MM.1S (cell line): Measurements from ENCODE around the gene C3orf62.

Source experiments
- EZH2 ChIP-seq: fragments of 300-600 bp; sonication (generic); optimal IDR thresholded peaks from 2 replicates; pipeline ENCODE3; 2017; ENCODE audit warnings: low read depth, mild to moderate bottlenecking, antibody characterized with exemption, low read length, mixed read lengths
- EZH2phosphoT487 ChIP-seq: fragments of 300-600 bp; sonication (generic); IDR thresholded peaks from 2 replicates; pipeline ENCODE4 v1.6.1; 2018; ENCODE audit warnings: antibody characterized with exemption, low read length
- TF ChIP-seq, protein P1 (sequence below): fragments of 300-600 bp; sonication (generic); IDR thresholded peaks from 2 replicates; pipeline ENCODE4 v1.5.1; 2016; ENCODE audit warnings: antibody characterized with exemption, low read length, mixed read lengths

DNA sequence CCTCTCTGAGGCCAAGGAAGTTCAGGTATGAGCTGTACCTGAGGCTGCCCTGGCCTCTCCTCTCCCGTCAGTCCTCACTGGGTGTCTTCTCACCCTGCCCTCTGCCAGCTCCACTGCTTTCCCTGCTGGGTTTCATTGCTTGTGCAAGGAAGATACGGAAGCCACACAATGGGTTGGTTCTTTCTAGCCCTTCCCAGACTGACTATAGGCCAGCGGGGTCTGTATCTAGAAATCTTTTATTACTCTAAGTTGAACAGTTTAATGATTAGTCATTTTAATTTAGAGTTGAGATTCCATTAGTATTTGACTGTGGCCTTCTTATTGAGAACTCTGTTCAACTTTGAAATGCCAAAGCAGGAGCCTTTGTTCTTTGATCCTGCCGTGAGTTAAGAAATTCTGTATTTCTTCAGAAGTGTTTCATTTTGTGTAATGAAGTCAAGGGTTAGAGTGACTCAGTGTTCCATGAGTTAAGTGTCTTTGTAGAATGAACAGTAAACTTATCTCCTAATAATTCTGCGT, 16.2 kb downstream of the C3orf62 start:
- TF ChIP-seq, protein P1, sequence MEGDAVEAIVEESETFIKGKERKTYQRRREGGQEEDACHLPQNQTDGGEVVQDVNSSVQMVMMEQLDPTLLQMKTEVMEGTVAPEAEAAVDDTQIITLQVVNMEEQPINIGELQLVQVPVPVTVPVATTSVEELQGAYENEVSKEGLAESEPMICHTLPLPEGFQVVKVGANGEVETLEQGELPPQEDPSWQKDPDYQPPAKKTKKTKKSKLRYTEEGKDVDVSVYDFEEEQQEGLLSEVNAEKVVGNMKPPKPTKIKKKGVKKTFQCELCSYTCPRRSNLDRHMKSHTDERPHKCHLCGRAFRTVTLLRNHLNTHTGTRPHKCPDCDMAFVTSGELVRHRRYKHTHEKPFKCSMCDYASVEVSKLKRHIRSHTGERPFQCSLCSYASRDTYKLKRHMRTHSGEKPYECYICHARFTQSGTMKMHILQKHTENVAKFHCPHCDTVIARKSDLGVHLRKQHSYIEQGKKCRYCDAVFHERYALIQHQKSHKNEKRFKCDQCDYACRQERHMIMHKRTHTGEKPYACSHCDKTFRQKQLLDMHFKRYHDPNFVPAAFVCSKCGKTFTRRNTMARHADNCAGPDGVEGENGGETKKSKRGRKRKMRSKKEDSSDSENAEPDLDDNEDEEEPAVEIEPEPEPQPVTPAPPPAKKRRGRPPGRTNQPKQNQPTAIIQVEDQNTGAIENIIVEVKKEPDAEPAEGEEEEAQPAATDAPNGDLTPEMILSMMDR: no peak
- TF ChIP-seq EZH2phosphoT487: no peak
- TF ChIP-seq EZH2: no peak
